GM10266 (cell line): ENCODE measurements around the gene TNFRSF6B.

Experiments used
- DNase-seq: peaks from one replicate; pipeline ENCODE4 v3.0.0; 2012; ENCODE audit errors: extremely low spot score
- CTCF ChIP-seq: IDR thresholded peaks from 2 replicates; pipeline ENCODE4 v1.5.1; 2012; ENCODE audit warnings: mild to moderate bottlenecking, low read depth; ENCODE audit not compliant: control insufficient read depth, insufficient read depth; ENCODE audit errors: missing control alignments

TNFRSF6B gene

DNA sequence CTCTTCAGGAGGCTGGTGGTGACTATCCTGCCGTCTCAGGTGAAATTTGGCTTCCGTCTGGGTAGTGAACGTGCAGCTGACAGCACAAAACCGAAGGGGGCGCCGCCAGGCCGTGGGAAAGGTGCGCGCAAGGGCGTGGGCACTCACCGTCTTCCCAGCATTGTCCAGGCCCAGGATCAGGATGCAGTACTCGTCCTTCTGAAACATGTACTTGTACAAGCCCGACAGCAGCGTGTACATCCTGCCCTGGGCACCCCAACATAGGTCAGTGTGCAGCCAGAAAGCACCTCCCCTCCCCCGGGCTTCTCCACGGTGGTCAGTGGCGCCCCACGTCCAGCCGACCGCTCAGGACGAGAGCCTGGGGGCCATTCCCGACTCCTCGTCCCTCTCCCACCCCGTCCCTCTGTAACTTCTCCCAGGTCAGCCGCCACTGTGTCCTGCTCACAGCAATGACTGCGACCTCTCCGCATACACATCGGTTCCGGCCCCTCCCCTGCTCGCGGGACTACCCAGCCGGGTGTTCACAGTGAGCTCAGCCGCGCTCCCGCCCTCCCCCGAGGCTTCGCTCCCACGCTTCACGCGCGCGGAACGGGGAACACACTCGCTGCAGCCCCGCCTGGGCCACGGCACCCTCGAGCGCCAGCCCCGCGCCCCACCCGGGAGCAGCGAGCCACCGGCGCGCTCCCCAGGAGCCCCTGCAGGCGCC, 10.6 kb downstream of the TNFRSF6B start:
- TF ChIP-seq CTCF: peak; percentile 80
- DNase-seq: peak; percentile 79

- DNase-seq: peak; percentile 96
- TF ChIP-seq CTCF: no peak
Observed at GRCh38 chr20:63707558-63708300, 11.3 kb downstream of the TNFRSF6B start, which contains the start of the genes ARFRP1 and ZGPAT. Gene ARFRP1, minus strand, starts transcription at chr20:63707976. Its CDS starts 885 bp downstream, at chr20:63707091. Gene ZGPAT, plus strand, starts transcription at chr20:63708039. Its CDS starts 542 bp downstream, at chr20:63708581.

- no peak for TF ChIP-seq CTCF
- DNase-seq: peak; percentile 41
Observed at GRCh38 chr20:63708301-63709148, 12.1 kb downstream of the TNFRSF6B start.

GRCh38 chr20:63709149-63709527, 12.7 kb downstream of the TNFRSF6B start:
- no peak for DNase-seq
- TF ChIP-seq CTCF: no peak

DNA sequence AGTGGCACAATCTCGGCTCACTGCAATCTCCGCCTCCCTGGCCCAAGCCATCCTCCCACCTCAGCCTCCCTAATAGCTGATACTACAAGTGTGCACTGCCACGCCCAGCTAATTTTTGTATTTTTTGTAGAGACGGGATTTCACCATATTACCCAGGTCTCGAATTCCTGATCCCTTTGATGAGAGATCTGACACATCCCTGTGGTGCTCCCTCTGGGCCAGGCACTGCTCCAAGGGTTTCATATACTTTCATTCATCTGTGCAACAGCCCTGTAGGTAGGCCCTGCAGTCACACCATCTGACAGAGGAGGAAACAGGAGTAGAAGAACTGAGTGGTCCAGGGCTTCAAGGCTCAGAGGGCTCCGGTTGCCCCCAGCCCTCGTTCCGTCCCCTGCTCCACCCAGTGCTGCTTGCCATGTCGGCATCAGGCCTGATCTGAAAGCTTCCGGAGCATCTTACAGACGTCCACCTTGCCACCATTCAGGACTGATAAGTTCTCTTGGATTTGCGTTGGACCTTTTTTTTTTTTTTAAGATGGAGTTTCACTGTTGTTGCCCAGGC, 14.7 kb downstream of the TNFRSF6B start:
- no peak for TF ChIP-seq CTCF
- no peak for DNase-seq

DNA sequence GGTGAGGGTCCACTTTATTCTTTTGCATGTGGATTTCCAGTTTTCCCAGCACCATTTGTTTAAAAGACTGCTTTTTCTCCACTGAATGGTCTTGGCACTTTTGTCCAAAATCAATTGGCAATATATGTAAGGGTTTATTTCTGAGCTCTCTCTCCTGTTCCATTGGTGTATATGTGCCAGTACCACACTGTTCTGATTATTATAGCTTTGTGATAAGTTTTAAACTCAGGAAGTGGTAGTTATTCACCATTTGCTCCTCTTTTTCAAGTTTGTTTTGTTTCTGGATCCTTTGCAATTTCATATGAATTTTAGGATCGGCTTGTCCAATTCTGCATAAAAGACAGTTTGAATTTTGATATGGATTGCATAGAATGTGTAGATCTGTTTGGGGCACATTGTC, 15.7 kb downstream of the TNFRSF6B start:
- TF ChIP-seq CTCF: no peak
- no peak for DNase-seq

- no peak for DNase-seq
- TF ChIP-seq CTCF: no peak
Observed at GRCh38 chr20:63714858-63715257, 18.4 kb downstream of the TNFRSF6B start.
